K562 (cell line): ENCODE data around the gene PRRT1. TPM values are rescaled to one million over a fixed set of nuclear protein-coding genes. Genes with fewer than 3 reads are reported as not detected.

Source experiments
- ATAC-seq: fragments of 200-7000 bp; cut with Tn5 transposase; 3 replicates; pipeline ENCODE4 v1.9.1; 2020; ENCODE audit warnings: moderate library complexity
- BruUV-seq: library from RNA; stranded (reverse); fragments of 400-500 nt; replicated peaks from 2 replicates; lab custom pipeline; 2021; lab: Mats Ljungman, UMichigan
- CTCF ChIA-PET: fragments of 300-600 bp; formaldehyde crosslinking; extraction: SDS; loops from one replicate; lab custom pipeline; 2021; ENCODE audit warnings: low intra/inter-chr PET ratio; lab: Yijun Ruan, JAX
- POLR2A ChIA-PET: fragments of 300-600, 350-650 bp; sonication (Branson Sonifier 250); formaldehyde crosslinking; extraction: SDS; loops from one replicate; lab custom pipeline; 2021; ENCODE audit warnings: antibody characterized with exemption, inconsistent platforms; lab: Yijun Ruan, JAX
- DNase-seq, 4 experiments: peaks; one replicate each; pipeline versions ENCODE4 v3.0.0 to v3.0.0-alpha.2; 2011 to 2018; ENCODE audit warnings: low spot score in 3 of 4, mixed read lengths in 3 of 4; ENCODE audit errors: extremely low read depth in 1 of 4
- FAIRE-seq: peaks from 2 replicates; lab custom pipeline; 2011; peaks lifted over from hg19 to GRCh38; lab: Jason Lieb, UNC
- H2AFZ ChIP-seq: 2 replicates; pipeline ENCODE4 v1.6.0; 2011; ENCODE audit warnings: low read depth, low read length, control low read depth, inconsistent platforms
- H3K27ac ChIP-seq: fragments of 200-600 bp; 3 replicates; pipeline ENCODE4 v1.8.0; 2011; ENCODE audit warnings: low read depth, mild to moderate bottlenecking, control low read depth, inconsistent platforms, low read length, moderate library complexity, mixed read lengths; ENCODE audit errors: extremely low read depth
- H3K27me3 ChIP-seq, 2 experiments: fragments of 300-600 bp in 1 of 2; 2 replicates in 1 of 2; 3 replicates in 1 of 2; pipeline versions ENCODE4 v1.6.0 to v1.8.0; 2011; ENCODE audit warnings: inconsistent platforms in 2 of 2, low read length in 2 of 2, mild to moderate bottlenecking in 1 of 2, mixed read lengths in 1 of 2, moderate library complexity in 1 of 2; ENCODE audit not compliant: control insufficient read depth in 2 of 2, insufficient read depth in 2 of 2
- H3K36me3 ChIP-seq: fragments of 300-600 bp; 3 replicates; pipeline ENCODE4 v1.8.0; 2011; ENCODE audit warnings: mild to moderate bottlenecking, low read length, inconsistent platforms; ENCODE audit not compliant: control insufficient read depth, insufficient read depth
- H3K4me1 ChIP-seq, 2 experiments: fragments of 200-600 bp in 1 of 2; replicated peaks in 1 of 2; 2 replicates in 1 of 2; 3 replicates in 1 of 2; pipeline versions ENCODE4 v1.5.1 to v1.8.0; 2011; ENCODE audit warnings: inconsistent platforms in 2 of 2, low read length in 2 of 2, mild to moderate bottlenecking in 1 of 2, mixed read lengths in 1 of 2, moderate library complexity in 1 of 2; ENCODE audit not compliant: control insufficient read depth in 2 of 2, insufficient read depth in 2 of 2
- H3K4me2 ChIP-seq: 2 replicates; pipeline ENCODE4 v1.6.1; 2011; ENCODE audit warnings: low read length, control low read depth, inconsistent platforms, mixed read lengths; ENCODE audit not compliant: insufficient read depth
- H3K4me3 ChIP-seq: fragments of 200-600 bp; sonication (generic), shearing (Covaris generic); 2 replicates; pipeline ENCODE4 v1.5.1; 2016; ENCODE audit warnings: control low read depth, inconsistent platforms
- H3K79me2 ChIP-seq: fragments of 200-600 bp; 3 replicates; pipeline ENCODE4 v1.8.0; 2011; ENCODE audit warnings: low read length, inconsistent platforms; ENCODE audit not compliant: control insufficient read depth, insufficient read depth
- H3K9ac ChIP-seq, 2 experiments: 2 replicates each; pipeline versions ENCODE4 v1.6.0 to v1.6.1; 2011; ENCODE audit warnings: low read depth in 2 of 2, low read length in 2 of 2, control low read depth in 1 of 2, inconsistent platforms in 1 of 2, mild to moderate bottlenecking in 1 of 2, mixed read lengths in 1 of 2; ENCODE audit not compliant: insufficient read depth in 1 of 2
- H3K9me1 ChIP-seq: one replicate; pipeline ENCODE4 v1.6.0; 2011; ENCODE audit warnings: inconsistent platforms, mild to moderate bottlenecking, low read length, moderate library complexity; ENCODE audit not compliant: control insufficient read depth, insufficient read depth
- H3K9me3 ChIP-seq: replicated peaks from 2 replicates; pipeline ENCODE4 v1.5.1; 2011; ENCODE audit warnings: low read depth, low read length, inconsistent platforms; ENCODE audit not compliant: control insufficient read depth, insufficient read depth
- H4K20me1 ChIP-seq: replicated peaks from 2 replicates; pipeline ENCODE4 v1.6.1; 2011; ENCODE audit warnings: low read length, inconsistent platforms, mixed read lengths; ENCODE audit not compliant: control insufficient read depth, insufficient read depth
- IRF2 ChIP-seq: sonication (generic); formaldehyde crosslinking; IDR thresholded peaks from 2 replicates; pipeline ENCODE4 v1.8.1; 2022; ENCODE audit warnings: mild to moderate bottlenecking, missing genetic modification reagents
- WGBS: fragments of 100-300 bp; shearing (Covaris generic); methylation state at CpG from one replicate; pipeline ENCODE4 v1.1.6; 2016; ENCODE audit warnings: low coverage, mixed read lengths; ENCODE audit not compliant: insufficient coverage; ENCODE audit errors: missing lambda C conversion rate; 5-methylcytosine and 5-hydroxymethylcytosine counted together
- in situ Hi-C: fragments of 300-500 bp; cut with MboI; formaldehyde crosslinking; loops from 4 replicates; pipeline ENCODE4 v1.15.0; 2018; ENCODE audit warnings: inconsistent platforms, mixed read lengths
- intact Hi-C: fragments of 100-400 bp; cut with micrococcal nuclease; formaldehyde crosslinking; loops from 2 replicates; pipeline ENCODE4 v1.14.2; 2022
- polyA plus RNA-seq, 8 experiments: library from polyadenylated mRNA; depleted of rRNA in 4 of 8; stranded (reverse) in 5 of 8; unstranded in 3 of 8; fragments of >200 nt; fragmentation: Nextera tagmentation in 2 of 8; fragmentation: Illumina TruSeq in 1 of 8; extraction: Ambion mirVana in 2 of 8; extraction: Trizol in 1 of 8; gene quantifications; 2 replicates each; pipeline versions ENCODE4 v1.2.1 to v1.2.3, GENCODE V29; 2011 to 2014; ENCODE audit warnings: inconsistent platforms in 1 of 8, missing spikeins in 1 of 8
- total RNA-seq, 7 experiments: library from RNA; depleted of rRNA in 6 of 7; stranded (reverse); fragments of >200 nt in 6 of 7; fragmentation: Illumina TruSeq in 2 of 7; extraction: Trizol in 2 of 7; gene quantifications; 2 replicates each; pipeline versions ENCODE4 v1.2.1 to v1.2.3, GENCODE V29; 2011 to 2021; ENCODE audit warnings: low replicate concordance in 1 of 7
- TF ChIP-seq, protein P1 (sequence below): sonication (generic); formaldehyde crosslinking; IDR thresholded peaks from 2 replicates; pipeline ENCODE4 v1.8.0; 2022; ENCODE audit warnings: mild to moderate bottlenecking, missing genetic modification reagents

PRRT1 gene
- total and polyA plus RNA-seq, 9 of the 15 experiments (the other 6 are each of a cell fraction or from before 2014, with no cell fraction given): 0.14 to 3.5 (median 0.41) TPM

DNA sequence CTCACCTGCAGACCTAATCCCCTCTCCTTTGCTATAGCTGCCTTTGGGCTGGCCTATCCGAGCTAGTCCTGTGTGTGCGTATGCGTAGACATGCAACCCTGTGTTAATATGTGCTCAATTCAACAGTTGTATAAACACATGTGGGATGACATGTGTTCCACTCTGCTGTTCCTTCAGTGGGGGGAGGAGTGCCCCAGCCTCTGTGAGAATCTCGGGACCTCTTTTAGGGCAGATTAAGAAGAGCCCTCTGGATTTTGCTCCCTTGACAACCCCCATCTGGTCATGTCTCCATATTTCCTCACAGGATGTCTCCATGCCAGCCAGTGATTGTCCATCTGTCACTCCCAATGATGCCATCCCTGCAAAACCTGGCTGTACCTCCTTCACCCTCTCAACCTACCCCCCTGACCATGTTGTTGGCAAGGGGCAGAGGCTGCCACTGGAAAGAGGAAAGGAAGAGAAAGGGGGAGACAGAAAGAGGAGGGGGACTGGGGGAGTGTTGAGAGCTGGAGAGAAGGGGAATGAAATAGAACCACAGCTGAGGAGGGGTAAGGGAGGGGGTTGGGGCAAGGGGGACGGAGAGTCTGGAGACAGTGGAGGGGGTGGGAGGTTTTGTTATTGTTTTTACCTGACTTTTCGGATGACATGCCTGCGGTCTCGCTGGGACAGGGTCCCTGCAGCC lies 417 bp downstream of the PRRT1 start:
- ChIA-PET POLR2A (interaction anchor here (0.6 to 2.1 kb wide), 5 partner anchors 12 to 60 kb away, joined by 3 to 7 read pairs (median 4); partner anchors contain the start of gene FKBPL), CTCF (no interaction called here)
- peaks cover 31 to 65% of the 10 kb centered on the region in 2 experiments for H3K4me1 ChIP-seq
- TF ChIP-seq, protein P1, sequence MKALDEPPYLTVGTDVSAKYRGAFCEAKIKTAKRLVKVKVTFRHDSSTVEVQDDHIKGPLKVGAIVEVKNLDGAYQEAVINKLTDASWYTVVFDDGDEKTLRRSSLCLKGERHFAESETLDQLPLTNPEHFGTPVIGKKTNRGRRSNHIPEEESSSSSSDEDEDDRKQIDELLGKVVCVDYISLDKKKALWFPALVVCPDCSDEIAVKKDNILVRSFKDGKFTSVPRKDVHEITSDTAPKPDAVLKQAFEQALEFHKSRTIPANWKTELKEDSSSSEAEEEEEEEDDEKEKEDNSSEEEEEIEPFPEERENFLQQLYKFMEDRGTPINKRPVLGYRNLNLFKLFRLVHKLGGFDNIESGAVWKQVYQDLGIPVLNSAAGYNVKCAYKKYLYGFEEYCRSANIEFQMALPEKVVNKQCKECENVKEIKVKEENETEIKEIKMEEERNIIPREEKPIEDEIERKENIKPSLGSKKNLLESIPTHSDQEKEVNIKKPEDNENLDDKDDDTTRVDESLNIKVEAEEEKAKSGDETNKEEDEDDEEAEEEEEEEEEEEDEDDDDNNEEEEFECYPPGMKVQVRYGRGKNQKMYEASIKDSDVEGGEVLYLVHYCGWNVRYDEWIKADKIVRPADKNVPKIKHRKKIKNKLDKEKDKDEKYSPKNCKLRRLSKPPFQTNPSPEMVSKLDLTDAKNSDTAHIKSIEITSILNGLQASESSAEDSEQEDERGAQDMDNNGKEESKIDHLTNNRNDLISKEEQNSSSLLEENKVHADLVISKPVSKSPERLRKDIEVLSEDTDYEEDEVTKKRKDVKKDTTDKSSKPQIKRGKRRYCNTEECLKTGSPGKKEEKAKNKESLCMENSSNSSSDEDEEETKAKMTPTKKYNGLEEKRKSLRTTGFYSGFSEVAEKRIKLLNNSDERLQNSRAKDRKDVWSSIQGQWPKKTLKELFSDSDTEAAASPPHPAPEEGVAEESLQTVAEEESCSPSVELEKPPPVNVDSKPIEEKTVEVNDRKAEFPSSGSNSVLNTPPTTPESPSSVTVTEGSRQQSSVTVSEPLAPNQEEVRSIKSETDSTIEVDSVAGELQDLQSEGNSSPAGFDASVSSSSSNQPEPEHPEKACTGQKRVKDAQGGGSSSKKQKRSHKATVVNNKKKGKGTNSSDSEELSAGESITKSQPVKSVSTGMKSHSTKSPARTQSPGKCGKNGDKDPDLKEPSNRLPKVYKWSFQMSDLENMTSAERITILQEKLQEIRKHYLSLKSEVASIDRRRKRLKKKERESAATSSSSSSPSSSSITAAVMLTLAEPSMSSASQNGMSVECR (CRISPR knock-in tag): 0 out of 2 replicates have a peak, but pooled peaks have one; percentile 25
- TF ChIP-seq IRF2 (CRISPR knock-in tag): no peak
- 57% methylated on average over 6 of the region's 8 CpGs for WGBS
- intact Hi-C loops (no loop called here), in situ Hi-C loops (no loop called here)
- no peak overlapping the region for H3K4me3 ChIP-seq
- H3K79me2 ChIP-seq: peaks cover 39% of the 10 kb centered on the region
- H3K4me2 ChIP-seq: no peak overlapping the region
- H3K9ac ChIP-seq: no peak overlapping the region; a peak in 1 of 4 replicates
- no peaks in the 10 kb centered on the region for H4K20me1 ChIP-seq
- no peak overlapping the region for H2AFZ ChIP-seq
- peak; percentile 67 for FAIRE-seq
- H3K36me3 ChIP-seq: peaks cover 12% of the 10 kb centered on the region
- H3K27ac ChIP-seq: no peak overlapping the region
- no peak for ATAC-seq
- no peaks in the 10 kb centered on the region for H3K27me3 ChIP-seq
- no peaks in the 10 kb centered on the region for H3K9me1 ChIP-seq
- no TSS peak for BruUV-seq
- H3K9me3 ChIP-seq: no peaks in the 10 kb centered on the region
- no peak for DNase-seq
